Central memory CD8-positive, alpha-beta T cell (primary cell): ENCODE data around the gene TMEM140.
A peak's percentile ranks its signal among the peaks of the same experiment; 100 is the strongest.

Experiments used
- ATAC-seq: fragments of 150-1000 bp; cut with Tn5 transposase; replicated peaks from 2 replicates; pipeline ENCODE4 v1.10.0; 2022; ENCODE audit warnings: mild to moderate bottlenecking, moderate FRiP score, moderate number of reproducible peaks; ENCODE audit not compliant: poor library complexity, severe bottlenecking; ENCODE audit errors: extremely low read depth
- DNase-seq, 2 donors: peaks; one replicate each; pipeline ENCODE4 v3.0.0; 2021; ENCODE audit warnings: low spot score in 2 of 2
- H3K27ac Mint-ChIP-seq: one replicate; pipeline ENCODE4 v1.8.0; 2022; ENCODE audit warnings: low read depth, mild to moderate bottlenecking, moderate library complexity, mixed read lengths
- H3K27me3 Mint-ChIP-seq: one replicate; pipeline ENCODE4 v1.8.0; 2022; ENCODE audit warnings: mixed read lengths
- H3K36me3 Mint-ChIP-seq: one replicate; pipeline ENCODE4 v1.8.0; 2022; ENCODE audit warnings: mild to moderate bottlenecking, moderate library complexity, mixed read lengths; ENCODE audit not compliant: insufficient read depth
- H3K4me1 Mint-ChIP-seq: one replicate; pipeline ENCODE4 v1.8.0; 2022; ENCODE audit warnings: mixed read lengths
- H3K4me3 Mint-ChIP-seq: one replicate; pipeline ENCODE4 v1.8.0; 2022; ENCODE audit warnings: mild to moderate bottlenecking, moderate library complexity, mixed read lengths
- H3K9me3 Mint-ChIP-seq: one replicate; pipeline ENCODE4 v1.8.0; 2022; ENCODE audit warnings: mixed read lengths

TMEM140 gene

GRCh38 chr7:135160098-135160857 lies 12.4 kb downstream of the TMEM140 start:
- H3K9me3 Mint-ChIP-seq = peaks cover 16% of the 10 kb centered on the region
- ATAC-seq = peak; percentile 54

GRCh38 chr7:135160858-135161653 lies 13.2 kb downstream of the TMEM140 start:
- Mint-ChIP-seq H3K4me1 (peaks cover 75% of the 10 kb centered on the region), H3K9me3 (peaks cover 15% of the 10 kb centered on the region), H3K27me3 (no peaks in the 10 kb centered on the region), H3K27ac (peak overlapping the region; percentile 80), H3K4me3 (peak overlapping the region; percentile 6), H3K36me3 (peaks cover 16% of the 10 kb centered on the region)
- ATAC-seq = no peak
- DNase-seq = no peak

More at GRCh38 chr7:135160098-135160857, 12.4 kb downstream of the TMEM140 start:
- H3K27ac Mint-ChIP-seq = peak overlapping the region; percentile 80
- peaks cover 78% of the 10 kb centered on the region for H3K4me1 Mint-ChIP-seq
- peaks cover 12% of the 10 kb centered on the region for H3K36me3 Mint-ChIP-seq
- no peak for DNase-seq
- H3K4me3 Mint-ChIP-seq = peak overlapping the region; percentile 33
- no peaks in the 10 kb centered on the region for H3K27me3 Mint-ChIP-seq

GRCh38 chr7:135161669-135162068 lies 13.8 kb downstream of the TMEM140 start:
- H3K4me3 Mint-ChIP-seq = peak overlapping the region; percentile 6
- peaks cover 16% of the 10 kb centered on the region for H3K36me3 Mint-ChIP-seq

GRCh38 chr7:135162382-135163001 lies 14.6 kb downstream of the TMEM140 start:
- Mint-ChIP-seq H3K27ac (peak overlapping the region; percentile 80), H3K4me1 (peaks cover 70% of the 10 kb centered on the region)
- DNase-seq = no peak

More at GRCh38 chr7:135161669-135162068, 13.8 kb downstream of the TMEM140 start:
- peak overlapping the region; percentile 80 for H3K27ac Mint-ChIP-seq
- no peaks in the 10 kb centered on the region for H3K27me3 Mint-ChIP-seq
- DNase-seq (no peak), ATAC-seq (no peak)
- H3K9me3 Mint-ChIP-seq = peaks cover 10% of the 10 kb centered on the region
- H3K4me1 Mint-ChIP-seq = peaks cover 71% of the 10 kb centered on the region

GRCh38 chr7:135164357-135165061 lies 16.6 kb downstream of the TMEM140 start:
- peaks cover 25% of the 10 kb centered on the region for H3K36me3 Mint-ChIP-seq
- H3K9me3 Mint-ChIP-seq = peaks cover 5% of the 10 kb centered on the region
- no peak for ATAC-seq
- peak overlapping the region; percentile 29 for H3K27ac Mint-ChIP-seq
- H3K4me1 Mint-ChIP-seq = peaks cover 70% of the 10 kb centered on the region
- no peak for DNase-seq
- H3K27me3 Mint-ChIP-seq = no peaks in the 10 kb centered on the region
- H3K4me3 Mint-ChIP-seq = no peak overlapping the region

More at GRCh38 chr7:135162382-135163001, 14.6 kb downstream of the TMEM140 start:
- Mint-ChIP-seq H3K27me3 (no peaks in the 10 kb centered on the region), H3K4me3 (no peak overlapping the region), H3K9me3 (peaks cover 5% of the 10 kb centered on the region), H3K36me3 (peaks cover 15% of the 10 kb centered on the region)
- ATAC-seq = no peak

- DNase-seq = no peak
- no peak overlapping the region for H3K27ac Mint-ChIP-seq
- H3K9me3 Mint-ChIP-seq = peaks cover 5% of the 10 kb centered on the region
- no peaks in the 10 kb centered on the region for H3K27me3 Mint-ChIP-seq
- peaks cover 62% of the 10 kb centered on the region for H3K4me1 Mint-ChIP-seq
- H3K36me3 Mint-ChIP-seq = peaks cover 32% of the 10 kb centered on the region
- no peak overlapping the region for H3K4me3 Mint-ChIP-seq
- no peak for ATAC-seq
Observed at GRCh38 chr7:135165862-135166261, 18.0 kb downstream of the TMEM140 start.

GRCh38 chr7:135166338-135166990 lies 18.6 kb downstream of the TMEM140 start:
- Mint-ChIP-seq H3K4me3 (no peak overlapping the region), H3K36me3 (peaks cover 29% of the 10 kb centered on the region), H3K4me1 (peaks cover 56% of the 10 kb centered on the region), H3K27ac (peak overlapping the region; percentile 38), H3K9me3 (peaks cover 5% of the 10 kb centered on the region), H3K27me3 (no peaks in the 10 kb centered on the region)
- DNase-seq = no peak
- ATAC-seq = no peak

- Mint-ChIP-seq H3K27ac (peak overlapping the region; percentile 96), H3K9me3 (peaks cover 1% of the 10 kb centered on the region), H3K4me3 (peak overlapping the region; percentile 81), H3K36me3 (peaks cover 29% of the 10 kb centered on the region), H3K27me3 (no peaks in the 10 kb centered on the region), H3K4me1 (peaks cover 52% of the 10 kb centered on the region)
- DNase-seq (no peak), ATAC-seq (no peak)
Observed at GRCh38 chr7:135167365-135167917, 19.6 kb downstream of the TMEM140 start.

- Mint-ChIP-seq H3K27ac (peak overlapping the region; percentile 96), H3K36me3 (peaks cover 26% of the 10 kb centered on the region), H3K9me3 (no peaks in the 10 kb centered on the region), H3K4me3 (peak overlapping the region; percentile 81), H3K27me3 (no peaks in the 10 kb centered on the region), H3K4me1 (peaks cover 52% of the 10 kb centered on the region)
- ATAC-seq (no peak), DNase-seq (no peak)
Observed at GRCh38 chr7:135168001-135168400, 20.1 kb downstream of the TMEM140 start.

GRCh38 chr7:135168489-135169140 lies 20.7 kb downstream of the TMEM140 start:
- peak overlapping the region; percentile 81 for H3K4me3 Mint-ChIP-seq
- DNase-seq = no peak
- no peaks in the 10 kb centered on the region for H3K9me3 Mint-ChIP-seq
- peak overlapping the region; percentile 96 for H3K27ac Mint-ChIP-seq
- peaks cover 52% of the 10 kb centered on the region for H3K4me1 Mint-ChIP-seq
- H3K36me3 Mint-ChIP-seq = peaks cover 26% of the 10 kb centered on the region
- ATAC-seq = no peak
- H3K27me3 Mint-ChIP-seq = no peaks in the 10 kb centered on the region
